DOHH2 (cell line): Measurements from ENCODE around the gene SLK.

Experiments used
- H3F3A ChIP-seq: fragments of 200-600 bp; sonication (generic), shearing (Covaris generic); 2 replicates; pipeline ENCODE4 v1.6.0; 2016; ENCODE audit warnings: antibody characterized with exemption, mild to moderate bottlenecking; ENCODE audit not compliant: control insufficient read depth, insufficient read depth
- H3K27ac ChIP-seq: fragments of 200-600 bp; sonication (generic); 2 replicates; pipeline ENCODE4 v1.5.1; 2014; ENCODE audit warnings: low read depth, mild to moderate bottlenecking, low read length, moderate library complexity
- H3K27me3 ChIP-seq: fragments of 200-600 bp; sonication (generic); 2 replicates; pipeline ENCODE4 v1.6.1; 2014; ENCODE audit warnings: mild to moderate bottlenecking, low read length, mixed read lengths; ENCODE audit not compliant: control insufficient read depth
- H3K36me3 ChIP-seq: fragments of 200-600 bp; sonication (generic); 2 replicates; pipeline ENCODE4 v1.6.1; 2014; ENCODE audit warnings: mild to moderate bottlenecking, low read length, moderate library complexity, mixed read lengths; ENCODE audit not compliant: control insufficient read depth
- H3K4me1 ChIP-seq: fragments of 200-600 bp; sonication (generic); 2 replicates; pipeline ENCODE4 v1.6.1; 2014; ENCODE audit warnings: mild to moderate bottlenecking, low read length, mixed read lengths; ENCODE audit not compliant: control insufficient read depth
- H3K4me2 ChIP-seq: fragments of 200-600 bp; sonication (generic); 2 replicates; pipeline ENCODE4 v1.6.0; 2014; ENCODE audit warnings: mild to moderate bottlenecking, low read length, moderate library complexity
- H3K4me3 ChIP-seq: fragments of 200-600 bp; sonication (generic); 2 replicates; pipeline ENCODE4 v1.5.1; 2014; ENCODE audit warnings: mild to moderate bottlenecking, low read length, mixed read lengths
- H3K79me2 ChIP-seq: fragments of 200-600 bp; sonication (generic); 2 replicates; pipeline ENCODE4 v1.6.1; 2014; ENCODE audit warnings: mild to moderate bottlenecking, low read length, mixed read lengths; ENCODE audit not compliant: control insufficient read depth
- H3K9me2 ChIP-seq: fragments of 200-600 bp; sonication (generic); replicated peaks from 2 replicates; pipeline ENCODE4 v1.6.1; 2014; ENCODE audit warnings: mild to moderate bottlenecking, low read length, mixed read lengths; ENCODE audit not compliant: control insufficient read depth
- H3K9me3 ChIP-seq: fragments of 200-600 bp; sonication (generic); 2 replicates; pipeline ENCODE4 v1.6.1; 2014; ENCODE audit warnings: antibody characterized with exemption, low read length, mixed read lengths; ENCODE audit not compliant: control insufficient read depth, insufficient read depth
- H4K20me1 ChIP-seq: fragments of 200-600 bp; sonication (generic); 2 replicates; pipeline ENCODE4 v1.6.0; 2014; ENCODE audit warnings: low read depth, mild to moderate bottlenecking, antibody characterized with exemption, low read length, moderate library complexity; ENCODE audit not compliant: control insufficient read depth, insufficient read depth
- EZH2phosphoT487 ChIP-seq: fragments of 200-600 bp; sonication (generic); IDR thresholded peaks from 2 replicates; pipeline ENCODE4 v1.6.1; 2017; ENCODE audit warnings: borderline replicate concordance, mild to moderate bottlenecking, antibody characterized with exemption, low read length, moderate library complexity, mixed read lengths
- TF ChIP-seq, protein P1 (sequence below): fragments of 200-600 bp; sonication (generic); IDR thresholded peaks from one replicate; pipeline ENCODE4 v1.5.1; 2014; ENCODE audit warnings: antibody characterized with exemption, mild to moderate bottlenecking, low read depth, low read length; ENCODE audit not compliant: poor library complexity, severe bottlenecking

The SLK gene

DNA sequence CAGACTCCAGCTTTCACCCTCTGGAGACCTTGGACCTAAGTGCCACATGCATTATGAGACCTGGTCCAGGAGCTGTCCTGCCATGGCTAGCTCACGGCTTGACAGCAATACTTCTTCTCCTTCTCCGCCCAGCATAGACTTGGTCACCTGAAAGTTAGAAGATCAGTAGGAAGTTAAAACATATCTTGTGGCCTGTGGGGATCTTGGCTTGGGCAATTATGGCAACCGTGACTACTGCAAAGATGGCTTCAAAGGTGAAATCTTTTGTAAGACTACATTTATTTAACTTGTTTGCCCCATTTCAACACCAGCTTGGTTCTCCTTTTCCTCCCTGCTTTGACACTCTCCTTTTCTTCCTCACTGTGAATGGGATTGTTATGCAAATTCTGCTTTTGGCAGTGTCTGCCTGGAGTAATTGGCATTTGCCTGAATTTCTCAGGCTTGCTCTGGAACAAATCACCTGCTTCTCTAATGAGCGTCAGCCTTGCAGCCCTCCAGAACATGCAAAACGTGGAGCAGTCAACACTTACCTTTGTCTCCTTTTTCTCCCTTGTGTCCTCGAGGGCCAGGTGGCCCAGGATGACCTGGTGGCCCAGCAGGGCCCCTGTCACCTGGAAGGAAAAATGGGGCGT, 65.3 kb downstream of the SLK start:
- Histone ChIP-seq H3K4me2 (no peak overlapping the region), H3K36me3 (no peaks in the 10 kb centered on the region), H3F3A (no peaks in the 10 kb centered on the region), H3K9me2 (no peaks in the 10 kb centered on the region), H3K9me3 (no peaks in the 10 kb centered on the region), H3K4me3 (no peak overlapping the region), H3K27me3 (no peaks in the 10 kb centered on the region), H3K27ac (no peak overlapping the region), H3K4me1 (no peaks in the 10 kb centered on the region), H4K20me1 (no peaks in the 10 kb centered on the region), H3K79me2 (no peaks in the 10 kb centered on the region)
- TF ChIP-seq, protein P1, sequence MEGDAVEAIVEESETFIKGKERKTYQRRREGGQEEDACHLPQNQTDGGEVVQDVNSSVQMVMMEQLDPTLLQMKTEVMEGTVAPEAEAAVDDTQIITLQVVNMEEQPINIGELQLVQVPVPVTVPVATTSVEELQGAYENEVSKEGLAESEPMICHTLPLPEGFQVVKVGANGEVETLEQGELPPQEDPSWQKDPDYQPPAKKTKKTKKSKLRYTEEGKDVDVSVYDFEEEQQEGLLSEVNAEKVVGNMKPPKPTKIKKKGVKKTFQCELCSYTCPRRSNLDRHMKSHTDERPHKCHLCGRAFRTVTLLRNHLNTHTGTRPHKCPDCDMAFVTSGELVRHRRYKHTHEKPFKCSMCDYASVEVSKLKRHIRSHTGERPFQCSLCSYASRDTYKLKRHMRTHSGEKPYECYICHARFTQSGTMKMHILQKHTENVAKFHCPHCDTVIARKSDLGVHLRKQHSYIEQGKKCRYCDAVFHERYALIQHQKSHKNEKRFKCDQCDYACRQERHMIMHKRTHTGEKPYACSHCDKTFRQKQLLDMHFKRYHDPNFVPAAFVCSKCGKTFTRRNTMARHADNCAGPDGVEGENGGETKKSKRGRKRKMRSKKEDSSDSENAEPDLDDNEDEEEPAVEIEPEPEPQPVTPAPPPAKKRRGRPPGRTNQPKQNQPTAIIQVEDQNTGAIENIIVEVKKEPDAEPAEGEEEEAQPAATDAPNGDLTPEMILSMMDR = no peak
- no peak for TF ChIP-seq EZH2phosphoT487

DNA sequence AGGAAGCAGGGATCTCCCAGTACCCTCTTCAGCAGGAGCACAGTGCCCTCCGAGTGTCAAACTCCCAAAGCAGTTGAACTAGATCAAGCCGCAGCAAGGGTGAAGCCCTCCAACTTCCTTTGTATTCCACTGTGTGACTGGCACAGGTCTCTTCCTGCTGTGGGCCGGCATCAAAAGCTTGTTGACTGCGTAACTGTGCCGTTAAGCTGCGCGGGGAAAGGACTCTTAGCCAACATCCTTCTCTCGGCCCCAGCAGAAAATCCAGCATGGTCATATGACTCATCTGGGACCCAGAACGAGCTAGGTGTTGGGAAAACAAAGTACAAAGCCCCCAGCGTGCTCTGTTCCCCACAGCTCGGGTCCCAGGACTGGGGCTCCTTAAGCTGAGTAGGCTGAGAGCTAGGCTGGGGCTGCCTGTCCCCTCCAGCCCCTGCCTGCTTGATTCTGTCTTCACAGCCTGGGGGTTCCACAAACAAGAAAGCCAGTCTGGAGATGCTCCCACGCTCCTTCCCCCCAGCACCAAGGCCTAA, 66.5 kb downstream of the SLK start:
- Histone ChIP-seq H3K9me2 (no peaks in the 10 kb centered on the region), H3K27ac (no peak overlapping the region), H3K9me3 (no peaks in the 10 kb centered on the region), H3K27me3 (no peaks in the 10 kb centered on the region), H3F3A (no peaks in the 10 kb centered on the region), H3K4me2 (no peak overlapping the region), H3K79me2 (no peaks in the 10 kb centered on the region), H4K20me1 (no peaks in the 10 kb centered on the region), H3K4me3 (no peak overlapping the region), H3K4me1 (no peaks in the 10 kb centered on the region), H3K36me3 (no peaks in the 10 kb centered on the region)
- TF ChIP-seq, protein P1 = no peak
- TF ChIP-seq EZH2phosphoT487 = no peak

DNA sequence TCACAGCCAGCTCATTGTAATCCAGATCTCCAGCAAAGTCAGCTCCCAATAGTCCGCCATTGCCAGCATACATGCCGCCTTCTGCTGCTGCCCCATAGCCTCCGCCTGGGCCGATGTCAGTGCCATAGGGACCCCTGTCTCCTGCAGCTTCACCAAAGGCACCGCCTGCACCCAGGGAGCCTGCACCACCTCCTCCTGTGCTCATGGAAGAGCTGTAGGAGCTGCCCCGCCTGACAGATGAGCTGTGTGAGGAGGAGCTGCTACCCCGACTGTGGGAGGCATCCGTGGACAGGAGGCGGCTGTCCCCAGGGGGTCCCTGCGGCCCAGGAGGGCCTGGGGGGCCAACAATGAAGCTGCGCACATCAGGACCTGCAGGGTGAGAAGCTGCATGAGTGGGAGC, 67.0 kb downstream of the SLK start:
- Histone ChIP-seq H3K36me3 (no peaks in the 10 kb centered on the region), H3K9me2 (no peaks in the 10 kb centered on the region), H3K4me1 (no peaks in the 10 kb centered on the region), H3K4me3 (no peak overlapping the region), H3K27ac (no peak overlapping the region), H3K9me3 (no peaks in the 10 kb centered on the region), H3K4me2 (no peak overlapping the region), H3K27me3 (no peaks in the 10 kb centered on the region), H3F3A (no peaks in the 10 kb centered on the region), H3K79me2 (no peaks in the 10 kb centered on the region), H4K20me1 (no peaks in the 10 kb centered on the region)
- TF ChIP-seq, protein P1 = no peak
- TF ChIP-seq EZH2phosphoT487 = no peak
